ENCODE measurements around the gene EWSR1. TPM values are rescaled to one million over a fixed set of nuclear protein-coding genes. Genes with fewer than 3 reads are reported as not detected.

Gene EWSR1
- total and polyA plus RNA-seq, 2 donors (not counting 3 experiments of a cell fraction or from before 2014, with no cell fraction given) = 305 to 588 TPM

DNA sequence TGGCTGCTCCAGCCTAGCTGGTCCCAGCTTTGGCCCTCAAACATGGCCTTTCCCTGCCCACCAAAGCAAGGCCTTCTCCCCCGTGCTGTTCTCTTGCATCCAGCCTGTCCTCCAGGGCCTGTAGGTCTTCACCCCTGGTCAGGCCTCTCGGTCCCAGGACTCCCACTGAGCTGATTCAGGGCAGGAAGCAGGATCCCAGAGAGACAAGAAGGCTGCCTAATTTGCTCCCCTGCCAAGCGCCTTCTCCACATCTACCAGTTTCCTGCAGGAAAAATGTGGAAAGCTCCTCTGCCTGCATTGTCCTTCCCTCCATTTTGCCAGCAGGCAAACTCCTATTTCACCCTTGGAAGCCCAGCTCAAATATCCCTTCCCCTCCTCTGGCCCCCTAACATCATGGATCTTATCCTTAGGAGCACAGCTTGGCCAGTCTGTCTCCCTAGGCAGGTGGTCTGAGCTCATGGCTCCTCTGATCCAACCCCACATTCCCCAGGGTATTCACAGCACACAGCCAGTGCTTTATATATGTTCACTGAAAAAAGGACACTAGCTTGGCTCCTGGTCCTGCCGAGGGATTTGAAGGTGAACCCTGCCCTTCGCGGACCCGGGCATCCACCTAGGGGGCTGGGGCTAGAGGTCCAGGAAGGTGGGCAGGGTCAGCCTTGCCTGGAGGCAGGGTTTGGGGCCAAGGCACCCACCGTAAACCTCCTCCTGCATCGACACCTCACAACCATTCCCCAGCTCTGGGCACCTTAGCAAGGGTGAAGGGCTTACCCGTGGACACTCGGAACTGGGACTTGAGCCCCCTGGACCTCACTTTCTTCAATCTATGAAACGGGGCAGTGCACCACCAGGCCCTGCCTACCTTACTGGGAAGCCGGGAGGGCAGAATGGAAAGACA, 1.3 kb upstream of the EWSR1 start:
- FAIRE-seq = no peak
- H3K4me3 ChIP-seq (replicated peaks in 1 of 3; ENCODE audit: insufficient read depth in 1 of 3, low read depth in 1 of 3, low read length in 3 of 3) = peak overlapping the region; percentile 75 to 85 (median 84)
- no peak for TF ChIP-seq FOS (IDR thresholded peaks at IDR 0.05; ENCODE audit: borderline replicate concordance, insufficient read depth, low read length)
- peak overlapping the region; percentile 100 for H3K27ac ChIP-seq (ENCODE audit: insufficient read depth, low read depth, low read length)
- intact Hi-C loops (cut with micrococcal nuclease) (loop anchor here (5.0 kb wide), 1 partner anchor 40 kb away; the partner anchor contains the start of gene GAS2L1), dilution Hi-C loops (cut with MboI; ENCODE audit: extremely low pct_ligation_motif_present, low sequenced_read_pairs) (no loop called here)
- peak overlapping the region; percentile 90 for H2AFZ ChIP-seq (ENCODE audit: low read depth, low read length)
- peaks cover 55% of the 10 kb centered on the region for H3K79me2 ChIP-seq (ENCODE audit: control insufficient read depth, insufficient read depth, low read length)
- peak; percentile 20 for DNase-seq (ENCODE audit: low read depth, low spot score)
- H4K20me1 ChIP-seq (replicated peaks; ENCODE audit: control insufficient read depth, extremely low read depth, insufficient read depth, low read length) = peaks cover 15% of the 10 kb centered on the region
- H3K36me3 ChIP-seq (ENCODE audit: control insufficient read depth in 2 of 2, extremely low read depth in 1 of 2, insufficient read depth in 2 of 2, low read length in 2 of 2) = peaks cover 11 to 12% of the 10 kb centered on the region in 2 experiments
- H3K9me1 ChIP-seq (replicated peaks; ENCODE audit: control insufficient read depth, extremely low read depth, insufficient read depth, low read length) = no peaks in the 10 kb centered on the region
- ChIA-PET POLR2A (no interaction called here), CTCF (interaction anchor here (2.2 kb wide), 1 partner anchor 21 kb away, joined by 11 read pairs; no protein-coding TSS in a partner anchor)
- no peaks in the 10 kb centered on the region for H3K27me3 ChIP-seq (ENCODE audit: control insufficient read depth in 2 of 2, insufficient read depth in 2 of 2, low read length in 2 of 2)
- peak overlapping the region; percentile 95 for H3K4me2 ChIP-seq (ENCODE audit: insufficient read depth, low read length)
- BruUV-seq (replicated peaks) = no TSS peak
- no peaks in the 10 kb centered on the region for H3K9me3 ChIP-seq (replicated peaks; ENCODE audit: control insufficient read depth, insufficient read depth, low read length)
- H3K9ac ChIP-seq (replicated peaks; ENCODE audit: extremely low read depth, insufficient read depth, low read length) = peak overlapping the region; percentile 100
- H3K4me1 ChIP-seq (ENCODE audit: control insufficient read depth, extremely low read depth, insufficient read depth, low read length) = peaks cover 40% of the 10 kb centered on the region

DNA sequence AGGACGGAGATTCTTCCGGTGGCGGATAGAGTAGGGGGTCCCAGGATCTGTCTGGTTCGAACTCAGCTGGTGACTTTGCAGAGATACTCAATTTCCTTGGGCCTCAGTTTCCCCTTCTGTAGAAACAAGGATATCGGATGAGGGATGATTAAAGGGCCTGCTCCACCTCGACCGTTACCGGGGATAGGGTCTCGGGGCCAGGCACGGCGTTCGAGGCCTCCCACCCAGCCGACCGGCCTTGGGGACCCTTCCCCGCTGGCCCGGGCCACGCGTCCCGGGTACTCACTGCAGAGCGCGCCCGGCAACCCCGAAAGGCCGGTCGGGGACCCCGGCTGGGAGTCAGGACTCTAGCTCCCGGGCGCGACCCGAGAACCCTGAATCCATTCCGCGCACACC, 608 bp upstream of the EWSR1 start:
- H3K27ac ChIP-seq (ENCODE audit: insufficient read depth, low read depth, low read length) = peak overlapping the region; percentile 100
- H2AFZ ChIP-seq (ENCODE audit: low read depth, low read length) = peak overlapping the region; percentile 90
- ChIA-PET CTCF (interaction anchor here (2.2 kb wide), 1 partner anchor 22 kb away, joined by 11 read pairs; no protein-coding TSS in a partner anchor), POLR2A (no interaction called here)
- H3K9me3 ChIP-seq (replicated peaks; ENCODE audit: control insufficient read depth, insufficient read depth, low read length) = no peaks in the 10 kb centered on the region
- dilution Hi-C loops (cut with MboI; ENCODE audit: extremely low pct_ligation_motif_present, low sequenced_read_pairs) (no loop called here), intact Hi-C loops (cut with micrococcal nuclease) (loop anchor here (5.0 kb wide), 1 partner anchor 40 kb away; the partner anchor contains the start of gene GAS2L1)
- H3K27me3 ChIP-seq (ENCODE audit: control insufficient read depth in 2 of 2, insufficient read depth in 2 of 2, low read length in 2 of 2) = no peaks in the 10 kb centered on the region
- TSS peak; percentile 65 for BruUV-seq (replicated peaks)
- FAIRE-seq (no peak), DNase-seq (ENCODE audit: low read depth, low spot score) (no peak)
- peaks cover 40% of the 10 kb centered on the region for H3K4me1 ChIP-seq (ENCODE audit: control insufficient read depth, extremely low read depth, insufficient read depth, low read length)
- H3K4me2 ChIP-seq (ENCODE audit: insufficient read depth, low read length) = peak overlapping the region; percentile 95
- peaks cover 19% of the 10 kb centered on the region for H4K20me1 ChIP-seq (replicated peaks; ENCODE audit: control insufficient read depth, extremely low read depth, insufficient read depth, low read length)
- H3K9me1 ChIP-seq (replicated peaks; ENCODE audit: control insufficient read depth, extremely low read depth, insufficient read depth, low read length) = no peaks in the 10 kb centered on the region
- H3K79me2 ChIP-seq (ENCODE audit: control insufficient read depth, insufficient read depth, low read length) = peaks cover 62% of the 10 kb centered on the region
- H3K9ac ChIP-seq (replicated peaks; ENCODE audit: extremely low read depth, insufficient read depth, low read length) = peak overlapping the region; percentile 100
- peak overlapping the region; percentile 75 to 85 (median 84) for H3K4me3 ChIP-seq (replicated peaks in 1 of 3; ENCODE audit: insufficient read depth in 1 of 3, low read depth in 1 of 3, low read length in 3 of 3)
- peaks cover 12 to 14% of the 10 kb centered on the region in 2 experiments for H3K36me3 ChIP-seq (ENCODE audit: control insufficient read depth in 2 of 2, extremely low read depth in 1 of 2, insufficient read depth in 2 of 2, low read length in 2 of 2)
- TF ChIP-seq GATA2 (IDR thresholded peaks at IDR 0.05; ENCODE audit: insufficient read depth, insufficient read length, low read depth, low read length) (no peak), POLR2AphosphoS5 (IDR thresholded peaks at IDR 0.05; ENCODE audit: insufficient read depth, low read depth, low read length) (no peak), POLR2A (IDR thresholded peaks at IDR 0.05; ENCODE audit: low read depth, low read length) (no peak), MYC (IDR thresholded peaks at IDR 0.05; ENCODE audit: low read depth, low read length) (no peak), MAX (IDR thresholded peaks at IDR 0.05; ENCODE audit: insufficient read depth, insufficient read length) (no peak), FOS (IDR thresholded peaks at IDR 0.05; ENCODE audit: borderline replicate concordance, insufficient read depth, low read length) (no peak), EZH2 (IDR thresholded peaks at IDR 0.05; ENCODE audit: borderline replicate concordance, low read depth, low read length, severe bottlenecking) (no peak), JUN (IDR thresholded peaks at IDR 0.05; ENCODE audit: borderline replicate concordance, insufficient read depth, insufficient read length, low read depth) (no peak)
- TF ChIP-seq, protein P1, sequence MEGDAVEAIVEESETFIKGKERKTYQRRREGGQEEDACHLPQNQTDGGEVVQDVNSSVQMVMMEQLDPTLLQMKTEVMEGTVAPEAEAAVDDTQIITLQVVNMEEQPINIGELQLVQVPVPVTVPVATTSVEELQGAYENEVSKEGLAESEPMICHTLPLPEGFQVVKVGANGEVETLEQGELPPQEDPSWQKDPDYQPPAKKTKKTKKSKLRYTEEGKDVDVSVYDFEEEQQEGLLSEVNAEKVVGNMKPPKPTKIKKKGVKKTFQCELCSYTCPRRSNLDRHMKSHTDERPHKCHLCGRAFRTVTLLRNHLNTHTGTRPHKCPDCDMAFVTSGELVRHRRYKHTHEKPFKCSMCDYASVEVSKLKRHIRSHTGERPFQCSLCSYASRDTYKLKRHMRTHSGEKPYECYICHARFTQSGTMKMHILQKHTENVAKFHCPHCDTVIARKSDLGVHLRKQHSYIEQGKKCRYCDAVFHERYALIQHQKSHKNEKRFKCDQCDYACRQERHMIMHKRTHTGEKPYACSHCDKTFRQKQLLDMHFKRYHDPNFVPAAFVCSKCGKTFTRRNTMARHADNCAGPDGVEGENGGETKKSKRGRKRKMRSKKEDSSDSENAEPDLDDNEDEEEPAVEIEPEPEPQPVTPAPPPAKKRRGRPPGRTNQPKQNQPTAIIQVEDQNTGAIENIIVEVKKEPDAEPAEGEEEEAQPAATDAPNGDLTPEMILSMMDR (IDR thresholded peaks at IDR 0.05; ENCODE audit: extremely low read depth in 1 of 2, insufficient read depth in 1 of 2, low read depth in 1 of 2, low read length in 2 of 2) = no peak

Measured in endothelial cell of umbilical vein (primary cell).